GM15510 (cell line): ENCODE results near the gene PLSCR4.

Experiments
- POLR2A ChIP-seq: IDR thresholded peaks from 3 replicates; pipeline ENCODE4 v1.6.1; 2011; ENCODE audit warnings: borderline replicate concordance; ENCODE audit not compliant: insufficient read length; ENCODE audit errors: extremely low read depth

PLSCR4 gene

GRCh38 chr3:146262371-146263110 lies 11.6 kb upstream of the PLSCR4 start:
- no peak for TF ChIP-seq POLR2A

- TF ChIP-seq POLR2A: no peak
These were observed 9.1 kb upstream of the PLSCR4 start for GRCh38 chr3:146259880-146260589.

- no peak for TF ChIP-seq POLR2A
These were observed 6.1 kb upstream of the PLSCR4 start for GRCh38 chr3:146256851-146257486.

- no peak for TF ChIP-seq POLR2A
These were observed 984 bp downstream of the PLSCR4 start for GRCh38 chr3:146249921-146250320.

- no peak for TF ChIP-seq POLR2A
These were observed 3.0 kb downstream of the PLSCR4 start for GRCh38 chr3:146247911-146248310.

- no peak for TF ChIP-seq POLR2A
These were observed 4.4 kb downstream of the PLSCR4 start for GRCh38 chr3:146246526-146246925.

- TF ChIP-seq POLR2A: no peak
These were observed 7.3 kb downstream of the PLSCR4 start for GRCh38 chr3:146243559-146243958.

GRCh38 chr3:146241523-146242240 lies 9.2 kb downstream of the PLSCR4 start:
- TF ChIP-seq POLR2A: no peak

- no peak for TF ChIP-seq POLR2A
These were observed 17.4 kb downstream of the PLSCR4 start for GRCh38 chr3:146233487-146233886.

- no peak for TF ChIP-seq POLR2A
These were observed 23.4 kb downstream of the PLSCR4 start for GRCh38 chr3:146227486-146227885.

- no peak for TF ChIP-seq POLR2A
These were observed 24.0 kb downstream of the PLSCR4 start for GRCh38 chr3:146226881-146227280.

GRCh38 chr3:146223401-146224373 lies 27.2 kb downstream of the PLSCR4 start:
- TF ChIP-seq POLR2A: no peak

GRCh38 chr3:146222204-146223046 lies 28.5 kb downstream of the PLSCR4 start:
- no peak for TF ChIP-seq POLR2A
